HG02973 (cell line): ENCODE data around the gene RPL3.
A peak's percentile ranks its signal among the peaks of the same experiment; 100 is the strongest.

Experiments used
- ATAC-seq: cut with Tn5 transposase; IDR thresholded peaks from one replicate; pipeline ENCODE4 v1.9.1; 2021; ENCODE audit warnings: moderate library complexity; ENCODE audit not compliant: unreplicated experiment

Gene RPL3

GRCh38 chr22:39284142-39284980 is 35.1 kb downstream of the RPL3 start:
- no peak for ATAC-seq

- no peak for ATAC-seq
Observed at GRCh38 chr22:39283322-39284141, 35.9 kb downstream of the RPL3 start.

GRCh38 chr22:39282645-39283321 is 36.6 kb downstream of the RPL3 start:
- no peak for ATAC-seq

- ATAC-seq, result no peak
Observed at GRCh38 chr22:39281126-39281525, 38.3 kb downstream of the RPL3 start.

GRCh38 chr22:39280250-39280649 is 39.2 kb downstream of the RPL3 start:
- no peak for ATAC-seq

- no peak for ATAC-seq
Observed at GRCh38 chr22:39279170-39279850, 40.1 kb downstream of the RPL3 start.

- ATAC-seq, result no peak
Observed at GRCh38 chr22:39278040-39278439, 41.4 kb downstream of the RPL3 start.

GRCh38 chr22:39277142-39277607 is 42.2 kb downstream of the RPL3 start:
- ATAC-seq, result no peak

GRCh38 chr22:39276440-39277141 is 42.8 kb downstream of the RPL3 start:
- ATAC-seq, result no peak

- no peak for ATAC-seq
Observed at GRCh38 chr22:39275814-39276439, 43.5 kb downstream of the RPL3 start.

GRCh38 chr22:39273950-39274887 is 45.2 kb downstream of the RPL3 start:
- ATAC-seq, result no peak

GRCh38 chr22:39270792-39271191 is 48.6 kb downstream of the RPL3 start:
- ATAC-seq, result no peak

- no peak for ATAC-seq
Observed at GRCh38 chr22:39270280-39270679, 49.1 kb downstream of the RPL3 start.

- ATAC-seq, result no peak
Observed at GRCh38 chr22:39269095-39269790, 50.2 kb downstream of the RPL3 start.

- no peak for ATAC-seq
Observed at GRCh38 chr22:39268645-39269044, 50.8 kb downstream of the RPL3 start.

GRCh38 chr22:39267974-39268373 is 51.4 kb downstream of the RPL3 start:
- ATAC-seq, result no peak

GRCh38 chr22:39266398-39267030 is 52.9 kb downstream of the RPL3 start:
- ATAC-seq, result peak; percentile 65
